ENCODE measurements around the gene FOXRED1.

DNA sequence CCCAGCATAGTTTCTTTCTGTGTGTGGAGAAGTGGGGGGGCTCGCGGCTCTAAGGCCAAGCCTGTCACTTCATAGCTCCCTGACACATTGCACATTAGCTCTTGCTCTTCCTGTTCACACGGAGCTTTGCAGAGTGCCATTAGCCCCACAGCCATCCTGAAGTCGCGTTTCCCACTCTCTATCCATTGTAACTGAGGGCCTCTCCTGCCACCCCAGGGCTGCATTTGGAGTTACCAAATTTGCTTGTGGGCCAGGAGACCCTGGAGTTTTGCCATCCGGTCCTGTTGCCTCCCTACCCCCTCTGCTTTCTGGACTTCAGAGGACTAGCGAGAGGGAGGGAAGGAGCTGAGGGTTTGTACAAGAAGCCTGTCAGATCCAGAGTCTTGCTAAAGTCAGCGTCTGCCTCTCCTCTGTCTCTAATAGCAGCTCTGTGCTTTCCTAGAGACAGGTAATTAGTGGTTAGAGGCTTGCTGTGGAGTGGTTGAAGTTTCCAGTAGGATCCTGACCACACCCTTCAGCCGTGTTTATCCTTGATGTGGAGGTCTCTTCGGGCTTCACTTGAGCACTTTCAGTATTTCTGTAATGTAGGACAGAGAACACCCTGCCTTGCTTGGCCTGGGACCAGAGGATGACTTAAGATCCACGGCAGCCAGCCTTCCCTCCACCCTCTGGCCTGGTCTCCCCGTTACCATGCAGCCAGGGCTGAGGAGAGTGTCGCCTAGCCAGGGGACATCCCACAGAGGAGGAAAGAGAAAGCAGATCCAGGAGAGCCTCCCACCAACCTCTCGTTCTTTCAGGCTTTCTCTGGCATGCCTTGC is 49.0 kb downstream of the FOXRED1 start:
- TF ChIP-seq, protein P1, sequence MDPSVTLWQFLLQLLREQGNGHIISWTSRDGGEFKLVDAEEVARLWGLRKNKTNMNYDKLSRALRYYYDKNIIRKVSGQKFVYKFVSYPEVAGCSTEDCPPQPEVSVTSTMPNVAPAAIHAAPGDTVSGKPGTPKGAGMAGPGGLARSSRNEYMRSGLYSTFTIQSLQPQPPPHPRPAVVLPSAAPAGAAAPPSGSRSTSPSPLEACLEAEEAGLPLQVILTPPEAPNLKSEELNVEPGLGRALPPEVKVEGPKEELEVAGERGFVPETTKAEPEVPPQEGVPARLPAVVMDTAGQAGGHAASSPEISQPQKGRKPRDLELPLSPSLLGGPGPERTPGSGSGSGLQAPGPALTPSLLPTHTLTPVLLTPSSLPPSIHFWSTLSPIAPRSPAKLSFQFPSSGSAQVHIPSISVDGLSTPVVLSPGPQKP (IDR thresholded peaks at IDR 0.05; ENCODE audit: borderline replicate concordance, low read depth, low read length) = no peak
- TF ChIP-seq, protein P2, sequence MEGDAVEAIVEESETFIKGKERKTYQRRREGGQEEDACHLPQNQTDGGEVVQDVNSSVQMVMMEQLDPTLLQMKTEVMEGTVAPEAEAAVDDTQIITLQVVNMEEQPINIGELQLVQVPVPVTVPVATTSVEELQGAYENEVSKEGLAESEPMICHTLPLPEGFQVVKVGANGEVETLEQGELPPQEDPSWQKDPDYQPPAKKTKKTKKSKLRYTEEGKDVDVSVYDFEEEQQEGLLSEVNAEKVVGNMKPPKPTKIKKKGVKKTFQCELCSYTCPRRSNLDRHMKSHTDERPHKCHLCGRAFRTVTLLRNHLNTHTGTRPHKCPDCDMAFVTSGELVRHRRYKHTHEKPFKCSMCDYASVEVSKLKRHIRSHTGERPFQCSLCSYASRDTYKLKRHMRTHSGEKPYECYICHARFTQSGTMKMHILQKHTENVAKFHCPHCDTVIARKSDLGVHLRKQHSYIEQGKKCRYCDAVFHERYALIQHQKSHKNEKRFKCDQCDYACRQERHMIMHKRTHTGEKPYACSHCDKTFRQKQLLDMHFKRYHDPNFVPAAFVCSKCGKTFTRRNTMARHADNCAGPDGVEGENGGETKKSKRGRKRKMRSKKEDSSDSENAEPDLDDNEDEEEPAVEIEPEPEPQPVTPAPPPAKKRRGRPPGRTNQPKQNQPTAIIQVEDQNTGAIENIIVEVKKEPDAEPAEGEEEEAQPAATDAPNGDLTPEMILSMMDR (conservative IDR thresholded peaks at IDR 0.05; ENCODE audit: low read depth, low read length) = no peak
- TF ChIP-seq POLR2A (IDR thresholded peaks at IDR 0.05; ENCODE audit: low read depth, low read length) = no peak
- no peak for TF ChIP-seq MAFK (IDR thresholded peaks at IDR 0.05; ENCODE audit: low read depth, low read length)
- no peak for TF ChIP-seq NFE2L2 (IDR thresholded peaks at IDR 0.05; ENCODE audit: low read depth, low read length)
- TF ChIP-seq RFX5 (IDR thresholded peaks at IDR 0.05; ENCODE audit: low read depth, low read length) = no peak
- no peak for TF ChIP-seq RAD21 (IDR thresholded peaks at IDR 0.05; ENCODE audit: low read length)
- no peak for TF ChIP-seq MXI1 (IDR thresholded peaks at IDR 0.05; ENCODE audit: borderline replicate concordance, low read depth, low read length)
- TF ChIP-seq CEBPB (IDR thresholded peaks at IDR 0.05; ENCODE audit: low read depth, low read length) = no peak
- TF ChIP-seq SMC3 (IDR thresholded peaks at IDR 0.05; ENCODE audit: low read depth, low read length) = no peak
- no peak for TF ChIP-seq BHLHE40 (IDR thresholded peaks at IDR 0.05; ENCODE audit: low read depth, low read length)
- TF ChIP-seq RCOR1 (IDR thresholded peaks at IDR 0.05; ENCODE audit: insufficient replicate concordance, low read length) = no peak
- no peak for TF ChIP-seq FOS (IDR thresholded peaks at IDR 0.05; ENCODE audit: low read depth, low read length)
- TF ChIP-seq, protein P3, sequence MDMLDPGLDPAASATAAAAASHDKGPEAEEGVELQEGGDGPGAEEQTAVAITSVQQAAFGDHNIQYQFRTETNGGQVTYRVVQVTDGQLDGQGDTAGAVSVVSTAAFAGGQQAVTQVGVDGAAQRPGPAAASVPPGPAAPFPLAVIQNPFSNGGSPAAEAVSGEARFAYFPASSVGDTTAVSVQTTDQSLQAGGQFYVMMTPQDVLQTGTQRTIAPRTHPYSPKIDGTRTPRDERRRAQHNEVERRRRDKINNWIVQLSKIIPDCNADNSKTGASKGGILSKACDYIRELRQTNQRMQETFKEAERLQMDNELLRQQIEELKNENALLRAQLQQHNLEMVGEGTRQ (IDR thresholded peaks at IDR 0.05; ENCODE audit: low read depth, low read length) = no peak

Data from IMR-90 (cell line).